ENCODE results near the gene ST3GAL4.

ST3GAL4 gene

GRCh38 chr11:126405906-126406305, 50.4 kb downstream of the ST3GAL4 start:
- DNase-seq (ENCODE audit: low read depth): no peak

- DNase-seq (ENCODE audit: low read depth): no peak
Observed at GRCh38 chr11:126406368-126406767, 50.9 kb downstream of the ST3GAL4 start.

GRCh38 chr11:126407101-126407521, 51.6 kb downstream of the ST3GAL4 start:
- DNase-seq (ENCODE audit: low read depth): no peak

- no peak for DNase-seq (ENCODE audit: low read depth)
Observed at GRCh38 chr11:126407682-126408288, 52.3 kb downstream of the ST3GAL4 start.

- no peak for DNase-seq (ENCODE audit: low read depth)
Observed at GRCh38 chr11:126408496-126408895, 53.0 kb downstream of the ST3GAL4 start.

- no peak for DNase-seq (ENCODE audit: low read depth)
Observed at GRCh38 chr11:126408901-126409619, 53.6 kb downstream of the ST3GAL4 start.

- DNase-seq (ENCODE audit: low read depth): no peak
Observed at GRCh38 chr11:126409620-126409985, 54.1 kb downstream of the ST3GAL4 start.

- no peak for DNase-seq (ENCODE audit: low read depth)
Observed at GRCh38 chr11:126410649-126411048, 55.2 kb downstream of the ST3GAL4 start.

- DNase-seq (ENCODE audit: low read depth): no peak
Observed at GRCh38 chr11:126411971-126412381, 56.5 kb downstream of the ST3GAL4 start.

- no peak for DNase-seq (ENCODE audit: low read depth)
Observed at GRCh38 chr11:126413426-126413825, 57.9 kb downstream of the ST3GAL4 start.

- no peak for DNase-seq (ENCODE audit: low read depth)
Observed at GRCh38 chr11:126413843-126414405, 58.4 kb downstream of the ST3GAL4 start.

GRCh38 chr11:126414615-126415014, 59.1 kb downstream of the ST3GAL4 start:
- DNase-seq (ENCODE audit: low read depth): no peak

- no peak for DNase-seq (ENCODE audit: low read depth)
Observed at GRCh38 chr11:126415128-126415527, 59.6 kb downstream of the ST3GAL4 start.

GRCh38 chr11:126415669-126416420, 60.4 kb downstream of the ST3GAL4 start:
- no peak for DNase-seq (ENCODE audit: low read depth)

GRCh38 chr11:126416542-126417090, 61.1 kb downstream of the ST3GAL4 start:
- DNase-seq (ENCODE audit: low read depth): peak; percentile 21

GRCh38 chr11:126417091-126417862, 61.8 kb downstream of the ST3GAL4 start:
- DNase-seq (ENCODE audit: low read depth): no peak

- no peak for DNase-seq (ENCODE audit: low read depth)
Observed at GRCh38 chr11:126418887-126419286, 63.4 kb downstream of the ST3GAL4 start.

- no peak for DNase-seq (ENCODE audit: low read depth)
Observed at GRCh38 chr11:126419801-126420697, 64.6 kb downstream of the ST3GAL4 start.

GRCh38 chr11:126420698-126421256, 65.3 kb downstream of the ST3GAL4 start:
- DNase-seq (ENCODE audit: low read depth): no peak

GRCh38 chr11:126421271-126421671, 65.8 kb downstream of the ST3GAL4 start:
- no peak for DNase-seq (ENCODE audit: low read depth)

Measured in T follicular helper cell (primary cell).